IMR-90 (cell line): Measurements from ENCODE around the gene GLIS1. TPM values are rescaled to one million over a fixed set of nuclear protein-coding genes. Genes with fewer than 3 reads are reported as not detected.
A peak's percentile ranks its signal among the peaks of the same experiment; 100 is the strongest.

Source experiments
- ATAC-seq: fragments of 200-7000 bp; cut with Tn5 transposase; 2 replicates; pipeline ENCODE4 v1.9.1; 2020; ENCODE audit warnings: low read depth, mild to moderate bottlenecking, moderate library complexity
- BruUV-seq: library from RNA; stranded (reverse); fragments of 400-500 nt; replicated peaks from 2 replicates; lab custom pipeline; 2021; lab: Mats Ljungman, UMichigan
- CTCF ChIA-PET: fragments of 300-600 bp; formaldehyde crosslinking; extraction: SDS; loops from one replicate; lab custom pipeline; 2021; ENCODE audit warnings: antibody characterized with exemption; lab: Yijun Ruan, JAX
- POLR2A ChIA-PET: fragments of 300-600 bp; sonication (Branson Sonifier 250); formaldehyde crosslinking; loops from one replicate; lab custom pipeline; 2022; ENCODE audit warnings: antibody characterized with exemption; ENCODE audit not compliant: unreplicated experiment; lab: Charles Lee
- DNase-seq: peaks from one replicate; pipeline ENCODE4 v3.0.0; 2013
- H2AFZ ChIP-seq: replicated peaks from 2 replicates; pipeline ENCODE3; 2013; ENCODE audit warnings: low read length, mild to moderate bottlenecking; ENCODE audit not compliant: poor library complexity
- H2AK5ac ChIP-seq: 2 replicates; pipeline ENCODE4 v1.6.1; 2013; ENCODE audit warnings: low read depth, low read length, inconsistent platforms
- H2AK9ac ChIP-seq: replicated peaks from 2 replicates; pipeline ENCODE3; 2013; ENCODE audit warnings: mild to moderate bottlenecking, low read depth, low read length, moderate library complexity; ENCODE audit not compliant: poor library complexity
- H2BK120ac ChIP-seq: 2 replicates; pipeline ENCODE4 v1.6.1; 2013; ENCODE audit warnings: low read depth, low read length, inconsistent platforms
- H2BK15ac ChIP-seq: 3 replicates; pipeline ENCODE4 v1.6.1; 2013; ENCODE audit warnings: low read depth, low read length, inconsistent platforms
- H2BK20ac ChIP-seq: 2 replicates; pipeline ENCODE4 v1.6.1; 2013; ENCODE audit warnings: low read depth, mild to moderate bottlenecking, inconsistent platforms, low read length, moderate library complexity
- H2BK5ac ChIP-seq: 2 replicates; pipeline ENCODE4 v1.6.1; 2013; ENCODE audit warnings: mild to moderate bottlenecking, low read depth, low read length, inconsistent platforms; ENCODE audit not compliant: poor library complexity, severe bottlenecking
- H3K14ac ChIP-seq: replicated peaks from 2 replicates; pipeline ENCODE4 v1.6.1; 2013; ENCODE audit warnings: low read depth, low read length, inconsistent platforms
- H3K18ac ChIP-seq: 2 replicates; pipeline ENCODE4 v1.6.1; 2013; ENCODE audit warnings: low read depth, low read length, control low read depth
- H3K23ac ChIP-seq: 2 replicates; pipeline ENCODE4 v1.6.1; 2013; ENCODE audit warnings: low read depth, low read length, inconsistent platforms
- H3K27ac ChIP-seq: 2 replicates; pipeline ENCODE4 v1.5.1; 2013; ENCODE audit warnings: mild to moderate bottlenecking, control low read depth, low read length; ENCODE audit not compliant: insufficient read depth
- H3K27me3 ChIP-seq: 2 replicates; pipeline ENCODE4 v1.6.1; 2013; ENCODE audit warnings: low read length; ENCODE audit not compliant: control insufficient read depth, insufficient read depth
- H3K36me3 ChIP-seq: 2 replicates; pipeline ENCODE4 v1.6.1; 2013; ENCODE audit warnings: low read length, mixed read lengths; ENCODE audit not compliant: control insufficient read depth, insufficient read depth
- H3K4ac ChIP-seq: 2 replicates; pipeline ENCODE4 v1.6.1; 2013; ENCODE audit warnings: low read depth, low read length, inconsistent platforms
- H3K4me1 ChIP-seq: 2 replicates; pipeline ENCODE4 v1.6.1; 2013; ENCODE audit warnings: low read length, mixed read lengths; ENCODE audit not compliant: control insufficient read depth, insufficient read depth
- H3K4me2 ChIP-seq: 2 replicates; pipeline ENCODE4 v1.6.1; 2013; ENCODE audit warnings: low read depth, mild to moderate bottlenecking, control low read depth, low read length, moderate library complexity
- H3K4me3 ChIP-seq: 2 replicates; pipeline ENCODE4 v1.5.1; 2013; ENCODE audit warnings: low read depth, mild to moderate bottlenecking, control low read depth, low read length, moderate library complexity; ENCODE audit not compliant: insufficient read depth
- H3K56ac ChIP-seq: 2 replicates; pipeline ENCODE4 v1.6.1; 2013; ENCODE audit warnings: low read length, inconsistent platforms; ENCODE audit not compliant: insufficient read depth; ENCODE audit errors: extremely low read depth
- H3K79me1 ChIP-seq, 2 experiments: 2 replicates each; pipeline ENCODE4 v1.6.1; 2013; ENCODE audit warnings: low read length in 2 of 2, inconsistent platforms in 1 of 2, low read depth in 1 of 2
- H3K9ac ChIP-seq: 2 replicates; pipeline ENCODE4 v1.6.1; 2013; ENCODE audit warnings: low read depth, low read length, control low read depth
- H3K9me1 ChIP-seq: 2 replicates; pipeline ENCODE4 v1.6.1; 2013; ENCODE audit warnings: low read length, inconsistent platforms; ENCODE audit not compliant: insufficient read depth
- H3K9me3 ChIP-seq: 2 replicates; pipeline ENCODE4 v1.6.1; 2013; ENCODE audit warnings: low read length; ENCODE audit not compliant: control insufficient read depth, insufficient read depth
- H4K20me1 ChIP-seq: 2 replicates; pipeline ENCODE4 v1.6.1; 2013; ENCODE audit warnings: low read length, inconsistent platforms; ENCODE audit not compliant: insufficient read depth
- H4K5ac ChIP-seq: 2 replicates; pipeline ENCODE4 v1.6.1; 2013; ENCODE audit warnings: mild to moderate bottlenecking, low read depth, low read length, control low read depth
- H4K8ac ChIP-seq, 2 experiments: 2 replicates each; pipeline ENCODE4 v1.6.1; 2013; ENCODE audit warnings: low read depth in 2 of 2, low read length in 2 of 2, control low read depth in 1 of 2, inconsistent platforms in 1 of 2
- H4K91ac ChIP-seq: 2 replicates; pipeline ENCODE4 v1.6.1; 2013; ENCODE audit warnings: low read depth, low read length, inconsistent platforms; ENCODE audit not compliant: insufficient read depth
- BHLHE40 ChIP-seq: fragments of 150-350 bp; IDR thresholded peaks from 2 replicates; pipeline ENCODE4 v1.6.1; 2016; ENCODE audit warnings: mild to moderate bottlenecking, low read depth, low read length
- CEBPB ChIP-seq: IDR thresholded peaks from 2 replicates; pipeline ENCODE4 v1.6.1; 2012; ENCODE audit warnings: low read depth, low read length, improper control_type of control experiment
- FOS ChIP-seq: fragments of 150-350 bp; IDR thresholded peaks from 2 replicates; pipeline ENCODE4 v1.6.1; 2016; ENCODE audit warnings: low read depth, low read length
- MAFK ChIP-seq: IDR thresholded peaks from 2 replicates; pipeline ENCODE4 v1.6.1; 2012; ENCODE audit warnings: low read depth, low read length, improper control_type of control experiment
- POLR2A ChIP-seq: IDR thresholded peaks from 2 replicates; pipeline ENCODE4 v1.6.1; 2012; ENCODE audit warnings: mild to moderate bottlenecking, low read depth, low read length
- RCOR1 ChIP-seq: IDR thresholded peaks from 2 replicates; pipeline ENCODE4 v1.6.1; 2012; ENCODE audit warnings: mild to moderate bottlenecking, low read length, improper control_type of control experiment; ENCODE audit not compliant: insufficient replicate concordance
- RFX5 ChIP-seq: IDR thresholded peaks from 2 replicates; pipeline ENCODE4 v1.8.0; 2012; ENCODE audit warnings: low read depth, mild to moderate bottlenecking, low read length, moderate library complexity
- WGBS, 2 experiments: methylation state at CpG; one replicate each; pipeline versions ENCODE4 v1.1.5 to v1.1.7; 2013; ENCODE audit warnings: missing lambda C conversion rate in 2 of 2; ENCODE audit not compliant: insufficient read length in 1 of 2; ENCODE audit errors: extremely low coverage in 2 of 2; 5-methylcytosine and 5-hydroxymethylcytosine counted together
- dilution Hi-C: fragments of 300-500 bp; cut with HindIII; formaldehyde crosslinking; loops from one replicate; pipeline ENCODE4 v1.14.3; 2018; ENCODE audit warnings: low sequenced_read_pairs; ENCODE audit not compliant: unreplicated experiment
- in situ Hi-C: fragments of 300-500 bp; cut with MboI; formaldehyde crosslinking; loops from 3 replicates; pipeline ENCODE4 v1.14.3; 2019; ENCODE audit warnings: low sequenced_read_pairs, inconsistent platforms, mixed read lengths
- intact Hi-C: fragments of 100-400 bp; cut with micrococcal nuclease; formaldehyde crosslinking; loops from 2 replicates; pipeline ENCODE4 v1.10.0; 2022
- polyA plus RNA-seq, 3 experiments: library from polyadenylated mRNA; depleted of rRNA; stranded (reverse); fragments of >200 nt; gene quantifications; 2 replicates each; pipeline ENCODE4 v1.2.3, GENCODE V29; 2012; ENCODE audit warnings: low replicate concordance in 1 of 3
- total RNA-seq: library from RNA; depleted of rRNA; stranded (reverse); fragments of >200 nt; gene quantifications from 2 replicates; pipeline ENCODE4 v1.2.3, GENCODE V29; 2012
- TF ChIP-seq, protein P1 (sequence below): fragments of 150-350 bp; IDR thresholded peaks from 2 replicates; pipeline ENCODE4 v1.6.1; 2017; ENCODE audit warnings: mild to moderate bottlenecking, antibody characterized with exemption, low read length, low read depth

The GLIS1 gene
- total and polyA plus RNA-seq, 2 of the 4 experiments (the other 2 are of a cell fraction) = 0.18 to 2.3 TPM

GRCh38 chr1:53625049-53625448 lies 113.9 kb downstream of the GLIS1 start:
- Histone ChIP-seq H3K56ac (no peak overlapping the region), H3K4me2 (no peak overlapping the region), H4K20me1 (peaks cover 24% of the 10 kb centered on the region), H4K91ac (no peak overlapping the region), H2AK9ac (no peak overlapping the region), H3K36me3 (no peaks in the 10 kb centered on the region), H4K5ac (no peak overlapping the region), H2BK15ac (no peak overlapping the region), H2BK5ac (no peak overlapping the region), H3K18ac (no peak overlapping the region), H2BK20ac (no peak overlapping the region), H3K23ac (no peak overlapping the region), H3K9ac (no peak overlapping the region), H3K79me1 (peaks cover 0 to 17% of the 10 kb centered on the region in 2 experiments; a peak in 2 of 4 replicates), H2AFZ (no peak overlapping the region), H4K8ac (no peak overlapping the region), H2BK120ac (no peak overlapping the region), H3K9me3 (no peaks in the 10 kb centered on the region), H3K9me1 (peaks cover 20% of the 10 kb centered on the region), H3K4me3 (no peak overlapping the region), H3K27me3 (no peaks in the 10 kb centered on the region), H3K4ac (no peak overlapping the region), H3K27ac (no peak overlapping the region), H2AK5ac (no peak overlapping the region), H3K4me1 (peaks cover 3% of the 10 kb centered on the region; the same call in 1 of the 2 replicates), H3K14ac (no peak overlapping the region)
- no TSS peak for BruUV-seq
- in situ Hi-C loops = no loop called here
- ChIA-PET POLR2A (no interaction called here), CTCF (no interaction called here)
- DNase-seq (peak; percentile 58), ATAC-seq (peak; percentile 27)
- intact Hi-C loops = no loop called here
- dilution Hi-C loops = no loop called here
- 86% methylated on average over 1 of the region's 2 CpGs; no CpG with 5 or more reads in 1 of the 2 experiments for WGBS, 2 experiments
- TF ChIP-seq, protein P1, sequence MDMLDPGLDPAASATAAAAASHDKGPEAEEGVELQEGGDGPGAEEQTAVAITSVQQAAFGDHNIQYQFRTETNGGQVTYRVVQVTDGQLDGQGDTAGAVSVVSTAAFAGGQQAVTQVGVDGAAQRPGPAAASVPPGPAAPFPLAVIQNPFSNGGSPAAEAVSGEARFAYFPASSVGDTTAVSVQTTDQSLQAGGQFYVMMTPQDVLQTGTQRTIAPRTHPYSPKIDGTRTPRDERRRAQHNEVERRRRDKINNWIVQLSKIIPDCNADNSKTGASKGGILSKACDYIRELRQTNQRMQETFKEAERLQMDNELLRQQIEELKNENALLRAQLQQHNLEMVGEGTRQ = no peak
- no peak for TF ChIP-seq RCOR1
- peak; percentile 38; the same call in 1 of the 2 replicates for TF ChIP-seq MAFK
- TF ChIP-seq FOS = no peak
- TF ChIP-seq BHLHE40 = no peak
- TF ChIP-seq POLR2A = no peak
- peak; percentile 38; the same call in 1 of the 2 replicates for TF ChIP-seq CEBPB
- no peak for TF ChIP-seq RFX5
